ENCODE measurements around the gene GNA15. TPM values are rescaled to one million over a fixed set of nuclear protein-coding genes. Genes with fewer than 3 reads are reported as not detected.

GNA15 gene
- total and polyA plus RNA-seq, 2 donors (not counting 1 experiment from before 2014, with no cell fraction given), result not detected

DNA sequence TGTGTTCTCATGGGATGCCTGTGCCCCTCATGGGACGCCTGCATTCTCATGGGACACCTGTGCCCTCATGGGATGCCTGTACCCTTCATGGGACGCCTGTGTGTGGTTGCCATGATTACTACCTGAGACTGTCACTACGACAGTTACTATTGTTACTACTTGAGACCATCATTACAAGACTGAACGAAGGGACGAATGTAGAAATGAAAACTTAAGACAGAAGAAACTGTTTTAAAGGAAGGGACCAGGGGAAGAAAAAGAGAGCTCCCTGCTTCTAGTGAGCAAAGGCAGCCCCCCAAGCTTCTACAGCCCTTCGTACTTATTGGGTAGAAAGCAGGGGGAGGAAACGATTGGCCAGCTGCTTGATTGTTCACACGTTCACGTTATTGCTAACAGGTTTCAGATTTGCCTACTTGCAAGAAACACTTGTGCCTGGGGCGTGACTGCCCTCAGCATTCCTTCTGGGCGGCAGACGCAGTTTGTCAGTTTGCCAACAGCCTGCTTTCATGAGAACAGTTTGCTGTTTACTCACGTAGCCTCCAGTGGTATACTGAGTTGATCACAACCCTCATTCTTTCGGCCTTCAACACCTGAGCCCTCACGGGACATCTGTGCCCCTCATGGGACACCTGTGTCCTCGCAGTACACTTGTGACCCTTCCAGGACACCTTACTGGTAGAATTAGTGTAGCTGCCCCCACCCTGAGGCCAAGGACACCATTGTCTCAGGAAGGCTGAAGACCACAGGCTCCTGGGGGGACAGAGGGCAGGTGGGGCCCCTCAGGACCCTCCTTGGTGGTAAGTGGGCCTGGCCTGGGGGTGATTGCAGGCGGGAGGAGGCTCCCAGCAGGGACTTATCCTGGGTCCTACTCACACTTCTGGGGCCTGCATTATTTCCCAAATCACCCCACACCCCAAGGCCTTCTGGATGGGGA is 40.2 kb downstream of the GNA15 start:
- H3K79me2 ChIP-seq (ENCODE audit: control insufficient read depth, insufficient read depth, low read length), result no peaks in the 10 kb centered on the region
- H3K36me3 ChIP-seq (ENCODE audit: control insufficient read depth, insufficient read depth, low read length), result no peaks in the 10 kb centered on the region
- TF ChIP-seq EZH2 (IDR thresholded peaks at IDR 0.05; ENCODE audit: low read length, missing control alignments), result no peak
- TF ChIP-seq, protein P1, sequence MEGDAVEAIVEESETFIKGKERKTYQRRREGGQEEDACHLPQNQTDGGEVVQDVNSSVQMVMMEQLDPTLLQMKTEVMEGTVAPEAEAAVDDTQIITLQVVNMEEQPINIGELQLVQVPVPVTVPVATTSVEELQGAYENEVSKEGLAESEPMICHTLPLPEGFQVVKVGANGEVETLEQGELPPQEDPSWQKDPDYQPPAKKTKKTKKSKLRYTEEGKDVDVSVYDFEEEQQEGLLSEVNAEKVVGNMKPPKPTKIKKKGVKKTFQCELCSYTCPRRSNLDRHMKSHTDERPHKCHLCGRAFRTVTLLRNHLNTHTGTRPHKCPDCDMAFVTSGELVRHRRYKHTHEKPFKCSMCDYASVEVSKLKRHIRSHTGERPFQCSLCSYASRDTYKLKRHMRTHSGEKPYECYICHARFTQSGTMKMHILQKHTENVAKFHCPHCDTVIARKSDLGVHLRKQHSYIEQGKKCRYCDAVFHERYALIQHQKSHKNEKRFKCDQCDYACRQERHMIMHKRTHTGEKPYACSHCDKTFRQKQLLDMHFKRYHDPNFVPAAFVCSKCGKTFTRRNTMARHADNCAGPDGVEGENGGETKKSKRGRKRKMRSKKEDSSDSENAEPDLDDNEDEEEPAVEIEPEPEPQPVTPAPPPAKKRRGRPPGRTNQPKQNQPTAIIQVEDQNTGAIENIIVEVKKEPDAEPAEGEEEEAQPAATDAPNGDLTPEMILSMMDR (conservative IDR thresholded peaks at IDR 0.05 in 1 of 2, IDR thresholded peaks at IDR 0.05 in 1 of 2; ENCODE audit: low read depth in 1 of 2, low read length in 2 of 2), result no peak
- no peaks in the 10 kb centered on the region for H3K27me3 ChIP-seq (ENCODE audit: control insufficient read depth, insufficient read depth, low read length)
- H3K4me2 ChIP-seq (ENCODE audit: extremely low read depth, insufficient read depth, low read length), result no peak overlapping the region
- H4K20me1 ChIP-seq (ENCODE audit: control insufficient read depth, extremely low read depth, insufficient read depth, low read length), result no peaks in the 10 kb centered on the region
- no peak overlapping the region for H3K9ac ChIP-seq (ENCODE audit: insufficient read depth, low read length)
- peaks cover 11% of the 10 kb centered on the region for H3K4me1 ChIP-seq (ENCODE audit: control insufficient read depth, extremely low read depth, insufficient read depth, low read length)
- H3K9me3 ChIP-seq (ENCODE audit: control insufficient read depth, insufficient read depth, low read depth, low read length), result no peaks in the 10 kb centered on the region
- peak; percentile 39 to 69 for DNase-seq (ENCODE audit: low read depth in 2 of 2)
- H2AFZ ChIP-seq (ENCODE audit: low read length), result no peak overlapping the region
- H3K27ac ChIP-seq (ENCODE audit: insufficient read depth, low read length), result peak overlapping the region; percentile 54
- no peak overlapping the region for H3K4me3 ChIP-seq (replicated peaks in 1 of 4; ENCODE audit: control extremely low read depth in 1 of 4, insufficient read depth in 1 of 4, low read depth in 3 of 4, low read length in 4 of 4)

DNA sequence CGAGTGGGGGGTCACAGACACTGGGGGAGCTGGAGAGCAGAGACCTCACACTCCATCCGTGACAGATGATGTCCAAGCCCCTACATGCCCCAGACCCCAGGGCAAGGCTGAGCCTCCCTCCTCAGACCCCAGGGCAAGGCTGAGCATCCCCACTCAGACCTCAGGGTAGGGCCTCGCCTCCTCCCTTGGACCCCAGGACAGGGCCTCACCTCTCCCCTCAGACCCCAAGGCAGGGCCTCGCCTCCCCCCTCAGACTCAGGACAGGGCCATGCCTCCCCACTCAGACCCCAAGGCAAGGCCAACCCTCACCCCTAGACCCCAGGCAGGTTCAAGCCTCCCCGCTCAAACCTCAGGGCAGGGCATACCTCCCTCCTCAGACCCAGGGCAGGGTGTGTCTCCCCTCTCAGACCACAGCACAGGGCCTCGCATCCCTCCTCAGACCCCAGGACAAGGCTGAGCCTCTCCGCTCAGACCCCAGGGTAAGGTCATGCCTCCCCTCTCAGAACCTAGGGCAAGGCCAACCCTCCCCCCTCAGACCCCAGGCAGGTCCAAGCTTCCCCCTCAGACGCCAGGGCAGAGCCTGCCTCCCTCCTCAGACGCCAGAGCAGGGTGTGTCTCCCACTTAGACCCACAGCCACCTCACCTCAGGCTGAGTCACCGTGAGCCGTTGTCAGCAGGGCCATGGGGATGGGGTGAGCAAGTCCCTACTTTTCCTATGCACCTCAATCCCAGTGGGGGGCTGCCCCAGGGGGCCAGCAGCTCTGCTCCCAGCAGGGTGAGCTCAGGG is 41.1 kb downstream of the GNA15 start:
- Histone ChIP-seq H4K20me1 (ENCODE audit: control insufficient read depth, extremely low read depth, insufficient read depth, low read length) (no peaks in the 10 kb centered on the region), H3K9ac (ENCODE audit: insufficient read depth, low read length) (no peak overlapping the region), H3K27ac (ENCODE audit: insufficient read depth, low read length) (peak overlapping the region; percentile 54), H3K36me3 (ENCODE audit: control insufficient read depth, insufficient read depth, low read length) (no peaks in the 10 kb centered on the region), H3K9me3 (ENCODE audit: control insufficient read depth, insufficient read depth, low read depth, low read length) (no peaks in the 10 kb centered on the region), H2AFZ (ENCODE audit: low read length) (peak overlapping the region; percentile 30), H3K79me2 (ENCODE audit: control insufficient read depth, insufficient read depth, low read length) (no peaks in the 10 kb centered on the region), H3K4me1 (ENCODE audit: control insufficient read depth, extremely low read depth, insufficient read depth, low read length) (peaks cover 11% of the 10 kb centered on the region), H3K27me3 (ENCODE audit: control insufficient read depth, insufficient read depth, low read length) (no peaks in the 10 kb centered on the region), H3K4me2 (ENCODE audit: extremely low read depth, insufficient read depth, low read length) (peak overlapping the region; percentile 59), H3K4me3 (replicated peaks in 1 of 4; ENCODE audit: control extremely low read depth in 1 of 4, insufficient read depth in 1 of 4, low read depth in 3 of 4, low read length in 4 of 4) (no peak overlapping the region)
- TF ChIP-seq, protein P1 (conservative IDR thresholded peaks at IDR 0.05 in 1 of 2, IDR thresholded peaks at IDR 0.05 in 1 of 2; ENCODE audit: low read depth in 1 of 2, low read length in 2 of 2), result no peak
- TF ChIP-seq EZH2 (IDR thresholded peaks at IDR 0.05; ENCODE audit: low read length, missing control alignments), result no peak
- peak; percentile 33 to 73 for DNase-seq (ENCODE audit: low read depth in 2 of 2)

DNA sequence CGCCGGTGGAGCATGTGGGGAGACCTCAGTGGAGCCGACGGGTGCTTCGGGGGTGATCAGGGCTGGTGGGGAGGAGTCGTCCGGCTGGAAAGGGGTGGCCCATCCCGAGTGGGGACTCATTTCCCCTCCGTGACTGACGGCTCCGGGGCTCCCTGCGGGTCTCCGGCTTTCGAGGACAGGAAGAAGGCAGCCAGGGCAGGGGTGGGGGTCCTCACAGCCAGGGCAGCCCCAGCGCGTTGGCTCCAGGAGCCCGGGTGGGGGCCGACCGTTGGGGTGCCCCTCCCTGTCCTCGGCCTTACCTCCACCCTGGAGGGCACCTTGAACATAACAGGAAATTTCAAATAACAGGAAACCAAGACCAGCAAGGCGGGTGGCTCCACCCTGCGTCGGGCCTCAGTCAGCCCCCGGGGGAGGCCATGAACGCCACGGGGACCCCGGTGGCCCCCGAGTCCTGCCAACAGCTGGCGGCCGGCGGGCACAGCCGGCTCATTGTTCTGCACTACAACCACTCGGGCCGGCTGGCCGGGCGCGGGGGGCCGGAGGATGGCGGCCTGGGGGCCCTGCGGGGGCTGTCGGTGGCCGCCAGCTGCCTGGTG is 42.6 kb downstream of the GNA15 start, which contains the start of gene S1PR4:
Gene S1PR4, plus strand, starts transcription at position 393 of the 596 bp plus-strand sequence. Its CDS starts 24 bp downstream, at position 417.
- H3K4me2 ChIP-seq (ENCODE audit: extremely low read depth, insufficient read depth, low read length), result no peak within 1 kb of the TSS
- no peak within 1 kb of the TSS for H3K4me3 ChIP-seq (replicated peaks in 1 of 4; ENCODE audit: control extremely low read depth in 1 of 4, insufficient read depth in 1 of 4, low read depth in 3 of 4, low read length in 4 of 4)
- H3K4me1 ChIP-seq (ENCODE audit: control insufficient read depth, extremely low read depth, insufficient read depth, low read length), result peaks cover 11% of the 10 kb centered on the region
- no peak for TF ChIP-seq EZH2 (IDR thresholded peaks at IDR 0.05; ENCODE audit: low read length, missing control alignments)
- TF ChIP-seq, protein P1 (conservative IDR thresholded peaks at IDR 0.05 in 1 of 2, IDR thresholded peaks at IDR 0.05 in 1 of 2; ENCODE audit: low read depth in 1 of 2, low read length in 2 of 2), result no peak
- no peak within 1 kb of the TSS for H3K9ac ChIP-seq (ENCODE audit: insufficient read depth, low read length)
- no peak within 1 kb of the TSS for H2AFZ ChIP-seq (ENCODE audit: low read length)
- H3K27me3 ChIP-seq (ENCODE audit: control insufficient read depth, insufficient read depth, low read length), result no peaks in the 10 kb centered on the region
- no peaks in the 10 kb centered on the region for H3K9me3 ChIP-seq (ENCODE audit: control insufficient read depth, insufficient read depth, low read depth, low read length)
- no peaks in the 10 kb centered on the region for H3K36me3 ChIP-seq (ENCODE audit: control insufficient read depth, insufficient read depth, low read length)
- no peak for DNase-seq (ENCODE audit: low read depth in 2 of 2)
- H3K79me2 ChIP-seq (ENCODE audit: control insufficient read depth, insufficient read depth, low read length), result no peaks in the 10 kb centered on the region
- H3K27ac ChIP-seq (ENCODE audit: insufficient read depth, low read length), result no peak within 1 kb of the TSS
- H4K20me1 ChIP-seq (ENCODE audit: control insufficient read depth, extremely low read depth, insufficient read depth, low read length), result no peaks in the 10 kb centered on the region
